Measurements from ENCODE around the gene SLN. TPM values are rescaled to one million over a fixed set of nuclear protein-coding genes. Genes with fewer than 3 reads are reported as not detected.

Gene SLN
- total RNA-seq, 4 donors from 2014 or later = 0.96 TPM; not detected in 3

- no peaks in the 10 kb centered on the region for H3K9me3 ChIP-seq
- intact Hi-C loops (cut with DNase I; ENCODE audit: low total_unique reads) (no loop called here), in situ Hi-C loops (cut with MboI; ENCODE audit: low pct_ligation_motif_present in 1 of 4, low pct_unique_long_range_greater_than_20kb in 1 of 4, low sequenced_read_pairs in 3 of 4) (loop anchor here in 2 of 4 donors (25.0 kb wide), 1 partner anchor 95 kb away; the partner anchor contains the start of gene ELMOD1 (in 2 of the 2))
- no peak overlapping the region for H3K4me3 ChIP-seq
- no peaks in the 10 kb centered on the region for H3K27me3 ChIP-seq
- H3K27ac ChIP-seq = no peak overlapping the region
- no peaks in the 10 kb centered on the region for H3K4me1 ChIP-seq
- no peak for DNase-seq
- no peak for TF ChIP-seq POLR2AphosphoS5 (IDR thresholded peaks at IDR 0.05)
- no peak for TF ChIP-seq POLR2A (IDR thresholded peaks at IDR 0.05)
- TF ChIP-seq EP300 (IDR thresholded peaks at IDR 0.05; ENCODE audit: low read depth) = no peak
- TF ChIP-seq CTCF (IDR thresholded peaks at IDR 0.05) = no peak
- no peaks in the 10 kb centered on the region for H3K36me3 ChIP-seq
- 74 to 83% methylated on average over 4 of the region's 4 CpGs for WGBS, 2 donors (ENCODE audit: low coverage in 1 of 2)
These were observed 29.7 kb downstream of the SLN start for GRCh38 chr11:107682171-107682570.

- in situ Hi-C loops (cut with MboI; ENCODE audit: low pct_ligation_motif_present in 1 of 4, low pct_unique_long_range_greater_than_20kb in 1 of 4, low sequenced_read_pairs in 3 of 4) (loop anchor here in 2 of 4 donors (25.0 kb wide), 1 partner anchor 92 kb away; the partner anchor contains the start of gene ELMOD1 (in 2 of the 2)), intact Hi-C loops (cut with DNase I; ENCODE audit: low total_unique reads) (no loop called here)
- Histone ChIP-seq H3K4me3 (no peak overlapping the region), H3K36me3 (no peaks in the 10 kb centered on the region), H3K4me1 (no peaks in the 10 kb centered on the region), H3K9me3 (no peaks in the 10 kb centered on the region), H3K27ac (no peak overlapping the region), H3K27me3 (no peaks in the 10 kb centered on the region)
- DNase-seq = no peak
- TF ChIP-seq CTCF (IDR thresholded peaks at IDR 0.05) = no peak
- TF ChIP-seq POLR2A (IDR thresholded peaks at IDR 0.05) = no peak
- no peak for TF ChIP-seq POLR2AphosphoS5 (IDR thresholded peaks at IDR 0.05)
- no peak for TF ChIP-seq EP300 (IDR thresholded peaks at IDR 0.05; ENCODE audit: low read depth)
- 74 to 92% methylated on average over 3 to 4 of the region's 4 CpGs for WGBS, 2 donors (ENCODE audit: low coverage in 1 of 2)
These were observed 32.4 kb downstream of the SLN start for GRCh38 chr11:107679255-107680024.

- Histone ChIP-seq H3K4me1 (no peaks in the 10 kb centered on the region), H3K4me3 (no peak overlapping the region), H3K27me3 (no peaks in the 10 kb centered on the region), H3K9me3 (no peaks in the 10 kb centered on the region), H3K27ac (no peak overlapping the region), H3K36me3 (no peaks in the 10 kb centered on the region)
- in situ Hi-C loops (cut with MboI; ENCODE audit: low pct_ligation_motif_present in 1 of 4, low pct_unique_long_range_greater_than_20kb in 1 of 4, low sequenced_read_pairs in 3 of 4) (loop anchor here in 2 of 4 donors (25.0 kb wide), 1 partner anchor 91 kb away; the partner anchor contains the start of gene ELMOD1 (in 2 of the 2)), intact Hi-C loops (cut with DNase I; ENCODE audit: low total_unique reads) (no loop called here)
- TF ChIP-seq POLR2AphosphoS5 (IDR thresholded peaks at IDR 0.05) (no peak), CTCF (IDR thresholded peaks at IDR 0.05) (no peak), EP300 (IDR thresholded peaks at IDR 0.05; ENCODE audit: low read depth) (no peak), POLR2A (IDR thresholded peaks at IDR 0.05) (no peak)
- DNase-seq = no peak
- 61 to 70% methylated on average over 6 of the region's 6 CpGs for WGBS, 2 donors (ENCODE audit: low coverage in 1 of 2)
These were observed 33.3 kb downstream of the SLN start for GRCh38 chr11:107678632-107678971.

GRCh38 chr11:107677924-107678631, 33.8 kb downstream of the SLN start:
- H3K27me3 ChIP-seq = no peaks in the 10 kb centered on the region

More at GRCh38 chr11:107677924-107678631, 33.8 kb downstream of the SLN start:
- Histone ChIP-seq H3K9me3 (no peaks in the 10 kb centered on the region), H3K36me3 (no peaks in the 10 kb centered on the region), H3K4me3 (no peak overlapping the region), H3K4me1 (no peaks in the 10 kb centered on the region), H3K27ac (no peak overlapping the region)
- in situ Hi-C loops (cut with MboI; ENCODE audit: low pct_ligation_motif_present in 1 of 4, low pct_unique_long_range_greater_than_20kb in 1 of 4, low sequenced_read_pairs in 3 of 4) = loop anchor here in 2 of 4 donors (25.0 kb wide), 1 partner anchor 91 kb away; the partner anchor contains the start of gene ELMOD1 (in 2 of the 2)
- TF ChIP-seq EP300 (IDR thresholded peaks at IDR 0.05; ENCODE audit: low read depth) (no peak), CTCF (IDR thresholded peaks at IDR 0.05) (no peak), POLR2AphosphoS5 (IDR thresholded peaks at IDR 0.05) (no peak), POLR2A (IDR thresholded peaks at IDR 0.05) (no peak)
- 70 to 74% methylated on average over 7 of the region's 7 CpGs for WGBS, 2 donors (ENCODE audit: low coverage in 1 of 2)
- intact Hi-C loops (cut with DNase I; ENCODE audit: low total_unique reads) = no loop called here
- DNase-seq = no peak
